OCI-M1 (cell line): ENCODE data around the gene FAM8A1.
"Not testable (repeated sequence)": the region's sequence is repeated elsewhere in the genome, so short reads cannot be mapped to it uniquely, and the experiment has no call there.

Experiments used
- DNase-seq: peaks from one replicate; lab custom pipeline; 2025; lab: John Stamatoyannopoulos, UW

FAM8A1 gene, protein sequence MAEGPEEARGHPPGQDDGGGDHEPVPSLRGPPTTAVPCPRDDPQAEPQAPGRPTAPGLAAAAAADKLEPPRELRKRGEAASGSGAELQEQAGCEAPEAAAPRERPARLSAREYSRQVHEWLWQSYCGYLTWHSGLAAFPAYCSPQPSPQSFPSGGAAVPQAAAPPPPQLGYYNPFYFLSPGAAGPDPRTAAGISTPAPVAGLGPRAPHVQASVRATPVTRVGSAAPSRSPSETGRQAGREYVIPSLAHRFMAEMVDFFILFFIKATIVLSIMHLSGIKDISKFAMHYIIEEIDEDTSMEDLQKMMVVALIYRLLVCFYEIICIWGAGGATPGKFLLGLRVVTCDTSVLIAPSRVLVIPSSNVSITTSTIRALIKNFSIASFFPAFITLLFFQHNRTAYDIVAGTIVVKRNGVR

DNA sequence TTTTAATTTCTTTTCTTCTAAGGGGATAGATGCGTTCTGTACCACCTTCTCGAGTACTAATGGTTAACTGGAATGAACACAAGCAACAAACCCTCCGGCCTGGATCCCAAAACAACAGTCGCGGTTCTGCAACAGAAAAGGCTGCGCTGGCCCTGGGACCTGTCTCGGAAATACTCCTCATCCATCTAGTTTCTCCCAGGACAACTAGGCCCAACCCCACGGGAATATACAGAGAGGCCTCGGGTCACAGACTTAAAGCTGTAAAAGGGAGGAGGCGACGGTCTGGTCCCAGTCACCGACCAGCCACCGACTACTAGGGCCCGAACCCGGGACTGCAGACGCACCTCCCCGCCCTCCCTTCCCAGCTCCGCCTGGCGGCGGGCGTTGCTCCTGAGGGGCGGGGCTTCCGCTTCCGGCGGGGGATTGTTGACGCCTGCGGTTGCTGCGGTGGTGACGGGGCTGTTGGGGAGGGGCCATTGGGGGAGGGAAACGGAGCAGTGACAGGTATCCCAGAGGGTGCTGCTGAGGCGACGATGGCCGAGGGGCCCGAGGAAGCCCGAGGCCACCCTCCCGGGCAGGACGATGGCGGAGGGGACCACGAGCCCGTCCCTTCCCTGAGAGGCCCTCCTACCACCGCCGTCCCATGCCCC, at the start of gene FAM8A1:
Gene FAM8A1 (plus strand): TSS at position 426 of the 650 bp plus-strand sequence. CDS start 108 bp downstream, at position 534.
- DNase-seq = peak; percentile 98

DNA sequence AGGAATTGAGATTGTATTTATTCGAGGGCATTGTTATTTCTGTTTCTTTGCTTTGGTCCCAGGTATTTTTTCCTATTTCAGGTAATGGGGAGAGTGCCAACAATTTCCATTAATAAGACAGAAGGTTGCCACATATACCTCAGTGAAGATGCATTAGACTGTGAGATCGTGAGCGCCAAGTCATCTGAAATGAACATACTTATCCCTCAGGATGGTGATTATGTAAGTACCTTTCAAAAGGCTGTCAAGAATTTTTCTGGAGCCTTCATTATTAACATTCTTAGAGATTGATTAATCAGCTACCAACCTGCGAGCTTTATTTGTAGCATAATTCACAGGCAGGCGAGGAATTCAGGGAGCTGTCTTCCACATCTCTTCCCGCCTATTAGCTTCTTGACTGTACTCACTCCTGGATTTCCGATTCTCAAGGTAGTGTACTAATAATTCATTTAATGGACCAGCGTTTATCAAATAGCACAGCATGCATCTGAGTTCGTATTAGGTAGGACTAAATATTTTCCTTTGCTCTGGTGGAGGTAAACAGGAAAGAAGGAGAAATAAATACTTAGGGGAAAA, 48.6 kb upstream of the FAM8A1 start:
- DNase-seq = no peak

DNA sequence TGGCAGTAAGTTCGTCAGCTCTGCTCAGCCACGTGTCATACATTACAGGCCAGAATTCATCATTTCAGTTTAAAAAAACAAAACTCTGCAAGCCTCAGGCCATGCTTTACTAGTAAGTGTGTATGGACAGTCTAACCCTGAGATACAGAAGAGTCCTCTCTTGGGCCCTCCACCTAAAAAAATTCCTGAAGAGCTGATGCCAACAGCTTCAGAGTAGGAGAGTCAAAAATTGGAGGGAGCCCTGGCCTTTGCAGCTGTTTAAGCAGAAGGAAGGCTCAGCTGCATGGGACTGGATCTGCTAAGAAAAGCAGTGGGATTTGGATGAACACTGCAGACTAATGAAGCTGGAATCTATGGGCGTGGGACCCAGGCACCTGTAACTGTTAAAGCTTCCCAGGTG, 47.2 kb upstream of the FAM8A1 start:
- DNase-seq = no peak

DNA sequence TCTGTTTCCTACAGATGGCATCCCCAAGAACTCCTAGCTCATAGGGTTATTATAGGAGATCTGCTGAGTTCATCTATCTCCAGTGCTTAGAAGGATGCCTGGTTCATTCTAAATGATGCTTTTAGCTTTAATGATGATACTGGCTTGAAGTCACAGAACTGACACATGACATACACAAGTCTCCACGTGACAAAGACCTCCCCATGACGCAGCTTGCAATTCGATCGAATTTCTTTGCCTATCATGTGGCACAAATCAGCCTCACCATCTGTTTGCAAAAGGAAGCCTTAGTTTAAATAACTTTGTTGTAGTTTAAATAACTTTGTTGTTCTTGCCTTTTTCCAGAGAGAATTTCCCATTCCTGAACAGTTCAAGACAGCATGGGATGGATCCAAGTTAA, 44.1 kb upstream of the FAM8A1 start:
- DNase-seq = no peak

DNA sequence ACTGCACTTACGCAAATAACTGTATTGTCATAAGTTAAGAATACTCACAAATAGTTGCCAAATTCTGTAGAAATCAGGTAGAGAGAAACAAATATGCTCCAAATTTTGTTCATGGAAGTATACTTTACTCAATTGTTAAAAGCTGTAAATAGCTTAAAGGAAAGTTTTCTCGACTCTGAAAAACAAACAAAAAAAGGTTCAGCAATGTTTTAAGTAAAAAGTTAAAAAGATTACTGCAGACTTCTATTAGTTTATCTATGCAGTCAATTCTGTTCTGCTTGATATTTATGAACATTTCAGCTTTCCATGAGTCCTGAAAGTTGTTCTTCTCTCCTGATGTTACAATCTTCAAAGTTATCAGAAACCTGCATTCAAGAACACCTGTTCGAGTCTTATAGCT, 37.5 kb upstream of the FAM8A1 start:
- no peak for DNase-seq

DNA sequence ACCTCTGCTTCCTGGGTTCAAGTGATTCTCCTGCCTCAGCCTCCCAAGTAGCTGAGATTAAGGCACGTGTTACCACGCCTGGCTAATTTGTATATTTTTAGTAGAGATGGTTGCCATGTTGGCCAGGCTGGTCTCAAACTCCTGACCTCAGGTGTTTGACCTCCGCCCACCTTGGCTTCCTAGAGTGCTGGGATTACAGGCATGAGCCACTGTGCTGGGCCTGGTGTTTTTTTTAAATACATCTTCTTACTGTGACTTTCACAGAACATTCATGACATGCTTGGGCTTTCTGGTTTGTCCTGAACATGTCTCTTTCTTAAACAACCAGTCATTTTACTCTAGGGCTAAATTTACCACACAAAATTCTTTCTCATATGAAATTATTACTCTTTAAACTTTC, 34.7 kb upstream of the FAM8A1 start:
- DNase-seq = no peak

DNA sequence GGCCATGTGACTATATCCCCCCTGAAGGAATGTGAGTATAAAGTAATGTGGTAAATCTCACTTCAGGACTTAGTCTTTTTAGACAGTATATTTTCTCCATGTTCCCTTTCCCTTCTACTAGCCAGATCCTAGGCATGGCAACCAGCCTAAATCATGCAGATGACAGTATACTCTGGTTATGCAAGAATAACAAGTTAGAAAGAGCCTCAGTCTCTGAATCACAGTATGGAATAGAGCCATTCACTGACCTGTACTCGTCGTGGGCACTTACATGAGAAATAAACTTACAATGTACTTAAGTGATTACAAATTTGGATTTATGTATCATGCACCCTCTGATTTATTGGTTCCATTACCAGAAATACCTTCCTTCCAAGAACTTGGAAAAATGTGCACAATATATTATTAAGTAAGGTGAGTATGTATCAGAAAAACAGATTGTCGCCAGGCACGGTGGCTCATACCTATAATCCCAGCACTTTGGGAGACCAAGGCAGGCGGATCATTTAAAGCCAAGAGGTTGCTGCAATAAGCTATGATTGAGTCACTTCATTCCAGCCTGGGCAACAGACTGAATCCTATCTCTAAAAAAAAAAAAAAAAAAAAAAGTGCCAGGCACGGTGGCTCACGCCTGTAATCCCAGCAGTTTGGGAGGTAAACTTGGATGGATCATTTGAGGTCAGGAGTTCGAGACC, 25.1 kb upstream of the FAM8A1 start:
- DNase-seq = no peak

DNA sequence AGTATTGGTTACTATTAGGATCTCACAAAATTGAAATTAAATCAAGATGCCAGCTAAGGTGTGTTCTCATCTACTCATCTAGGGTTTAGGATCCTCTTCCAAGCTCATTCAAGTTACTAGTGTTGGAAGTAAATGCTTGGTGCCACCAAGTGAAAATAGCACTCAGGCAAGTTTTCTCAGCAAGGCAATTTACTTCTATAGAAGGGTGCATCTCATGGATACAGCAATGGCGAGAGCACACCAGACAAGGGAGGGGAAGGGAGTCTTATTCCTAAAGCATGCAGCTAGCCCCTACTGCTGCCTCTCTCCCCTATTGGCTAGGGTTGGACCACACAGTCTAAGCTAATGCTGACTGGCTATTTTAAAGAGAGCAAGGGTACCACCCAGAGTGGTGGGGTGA, 23.0 kb upstream of the FAM8A1 start:
- no peak for DNase-seq

DNA sequence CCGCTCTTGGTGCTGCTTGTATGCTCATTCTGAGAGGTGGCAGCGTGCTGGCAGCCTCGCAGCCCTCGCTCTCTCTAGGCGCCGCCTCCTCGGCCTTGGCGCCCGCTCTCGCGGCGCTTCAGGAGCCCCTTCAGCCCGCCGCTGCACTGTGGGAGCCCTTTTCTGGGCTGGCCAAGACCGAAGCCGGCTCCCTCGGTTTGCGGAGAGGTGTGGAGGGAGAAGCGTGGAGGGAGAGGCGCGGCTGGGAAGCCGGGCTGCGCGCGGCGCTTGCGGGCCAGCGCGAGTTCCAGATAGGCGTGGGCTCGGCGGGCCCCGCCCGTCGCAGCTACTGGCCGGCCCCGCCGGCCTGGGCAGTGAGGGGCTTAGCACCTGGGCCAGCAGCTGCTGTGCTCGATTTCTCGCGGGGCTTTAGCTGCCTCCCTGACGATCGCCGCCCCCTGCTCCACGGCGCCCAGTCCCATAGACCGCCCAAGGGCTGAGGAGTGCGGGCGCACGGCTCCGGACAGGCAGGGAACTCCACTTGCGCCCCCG, 19.5 kb upstream of the FAM8A1 start:
- DNase-seq = no peak

DNA sequence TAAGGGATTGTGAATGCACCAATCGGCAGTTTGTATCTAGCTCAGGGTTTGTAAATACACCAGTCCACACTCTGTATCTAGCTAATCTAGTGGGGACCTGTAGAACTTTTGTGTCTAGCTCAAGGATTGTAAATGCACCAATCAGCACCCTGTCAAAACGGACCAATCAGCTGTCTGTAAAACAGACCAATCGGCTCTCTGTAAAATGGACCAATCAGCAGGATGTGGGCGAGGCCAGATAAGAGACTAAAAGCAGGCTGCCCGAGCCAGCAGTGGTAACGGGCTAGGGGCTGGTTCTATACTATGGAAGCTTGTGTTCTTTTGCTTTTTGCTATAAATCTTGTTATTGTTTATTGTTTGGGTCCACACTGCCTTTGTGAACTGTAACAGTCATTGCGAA, 18.8 kb upstream of the FAM8A1 start:
- DNase-seq = not testable (repeated sequence)

DNA sequence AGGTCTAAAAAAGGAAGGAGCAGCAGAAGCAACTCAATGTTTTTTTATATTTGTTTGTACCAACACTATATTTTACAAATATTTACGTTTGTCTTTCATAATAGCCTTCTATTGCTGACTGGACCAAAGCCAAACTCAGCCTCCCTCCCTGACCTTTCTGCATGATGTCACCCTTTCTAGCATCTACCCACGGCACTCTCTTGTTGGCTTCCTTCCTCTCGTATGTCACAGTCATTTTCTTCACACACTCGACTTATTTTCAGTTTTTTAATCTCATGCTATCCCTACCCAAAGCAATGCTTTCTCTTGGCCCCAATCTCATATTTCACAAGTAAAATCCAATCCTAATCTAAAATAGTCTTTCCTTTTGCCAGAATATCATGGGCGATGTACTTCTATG, 16.3 kb upstream of the FAM8A1 start:
- DNase-seq = no peak

DNA sequence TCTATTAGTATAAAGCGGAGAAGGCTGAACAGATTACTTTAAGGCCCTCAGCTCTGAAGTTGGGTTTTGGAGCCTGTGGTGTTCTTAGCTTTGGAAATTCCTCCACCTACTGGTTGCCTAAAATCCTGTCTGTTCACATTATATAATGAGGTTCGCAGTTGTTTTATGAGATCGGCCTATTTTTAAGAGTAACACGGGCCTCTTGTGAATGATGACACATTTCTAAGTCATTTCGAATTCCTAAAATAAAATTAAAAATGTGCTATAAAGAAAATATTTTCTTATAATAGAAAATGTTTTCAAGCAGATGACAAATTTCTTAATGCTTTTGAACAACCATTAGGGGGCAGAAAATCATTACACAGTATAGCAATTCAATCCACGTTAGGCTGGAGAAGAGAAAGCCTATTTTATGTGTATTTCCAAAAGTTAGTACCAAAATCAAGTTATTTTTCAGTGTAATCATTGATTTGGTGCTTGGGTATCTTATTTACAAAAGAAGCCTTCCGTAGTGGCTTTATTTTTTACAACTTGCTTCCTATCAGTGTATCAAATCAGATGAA, 15.8 kb upstream of the FAM8A1 start:
- peak; percentile 88 for DNase-seq

DNA sequence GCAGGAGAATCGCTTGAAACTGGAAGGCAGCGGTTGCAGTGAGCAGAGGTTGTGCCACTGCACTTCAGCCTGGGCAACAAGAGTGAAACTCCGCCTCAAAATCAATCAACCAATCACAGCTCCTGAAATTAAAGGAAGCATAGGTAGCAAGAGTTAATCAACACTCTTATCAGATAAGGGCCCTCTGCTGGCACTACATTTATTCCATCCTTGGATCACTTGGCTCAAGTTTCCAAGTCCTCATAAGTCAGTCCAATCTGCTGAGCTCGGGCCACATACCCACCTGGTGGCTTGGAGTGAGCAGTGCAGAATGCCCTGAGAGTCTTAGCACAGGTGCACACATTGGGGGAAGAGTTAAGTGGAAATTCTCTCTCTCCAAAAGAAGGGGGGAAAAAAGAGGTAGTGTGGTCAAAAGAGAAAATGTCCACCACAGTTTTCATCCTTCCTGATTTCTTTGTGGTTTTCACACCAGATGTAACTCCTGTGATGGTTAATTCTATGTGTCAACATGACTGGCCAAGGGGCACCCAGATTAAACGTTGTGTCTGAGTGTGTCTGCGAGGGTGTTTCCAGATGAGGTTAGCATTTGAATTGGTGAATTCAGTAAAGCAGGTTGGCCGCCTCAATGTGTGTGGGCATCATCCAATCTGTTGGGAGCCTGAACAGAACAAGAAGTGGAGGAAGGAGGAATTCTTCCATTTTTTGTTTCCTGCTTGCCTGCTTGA, 14.2 kb upstream of the FAM8A1 start:
- DNase-seq = peak; percentile 46

DNA sequence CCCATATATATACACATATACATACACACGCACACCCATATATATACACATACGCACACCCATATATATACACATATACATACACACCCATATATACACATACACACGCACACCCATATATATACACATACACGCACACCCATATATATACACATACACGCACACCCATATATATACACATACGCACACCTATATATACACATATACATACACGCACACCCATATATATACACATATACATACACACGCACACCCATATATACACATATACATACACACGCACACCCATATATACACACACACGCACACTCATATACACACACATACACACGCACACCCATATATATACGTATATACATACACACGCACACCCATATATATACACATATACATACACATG, 13.5 kb upstream of the FAM8A1 start:
- not testable (repeated sequence) for DNase-seq

DNA sequence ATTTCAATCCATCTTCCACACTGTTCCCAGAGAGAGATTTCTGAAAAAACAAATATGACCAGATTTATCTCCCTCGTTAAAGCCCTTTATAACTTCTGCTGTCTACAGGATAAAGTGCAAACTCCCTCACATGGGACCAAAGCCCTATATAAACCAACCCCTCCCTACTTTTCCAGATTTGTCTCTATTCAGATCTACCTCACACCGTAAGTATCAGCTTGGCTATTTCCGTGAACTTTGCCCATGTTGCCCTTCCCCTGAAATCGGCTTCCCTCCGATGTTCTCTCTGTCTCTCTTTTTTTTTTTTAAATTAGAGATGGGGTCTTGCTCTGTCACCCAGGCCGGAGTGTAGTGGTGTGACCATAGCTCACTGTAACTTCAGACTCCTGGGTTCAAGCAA, 12.1 kb upstream of the FAM8A1 start:
- DNase-seq = no peak

DNA sequence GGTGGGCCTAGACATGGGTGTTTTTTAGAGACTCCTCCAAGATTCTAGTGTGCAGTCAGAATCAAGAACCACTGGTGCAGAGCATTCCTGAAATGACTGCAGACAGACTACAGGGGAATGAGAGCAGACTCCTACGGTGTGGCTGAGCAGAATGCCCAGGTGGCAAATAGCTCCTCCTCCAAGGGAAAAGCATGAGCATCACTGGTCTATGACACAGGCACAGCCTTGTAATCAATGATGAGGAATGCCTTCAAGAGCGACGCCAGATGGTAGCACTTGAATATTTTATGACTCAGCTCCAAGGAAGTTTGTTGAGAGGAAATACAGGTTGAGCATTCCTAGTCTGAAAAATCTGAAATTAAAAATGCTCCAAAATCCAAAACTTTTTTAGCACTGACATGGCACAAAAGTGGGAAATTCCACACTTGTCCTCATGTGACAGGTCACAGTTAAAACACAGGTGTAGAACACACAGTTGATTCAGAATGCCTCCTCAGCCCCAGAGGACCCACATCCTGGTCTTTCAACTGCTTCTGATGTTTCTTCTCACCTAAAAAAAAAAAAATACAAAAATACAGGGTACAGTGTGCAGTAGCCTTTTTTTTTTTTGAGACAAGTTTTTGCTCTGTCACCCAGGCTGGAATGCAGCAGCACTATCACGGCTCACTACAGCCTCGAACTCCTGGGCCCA, 10.6 kb upstream of the FAM8A1 start:
- DNase-seq = no peak

DNA sequence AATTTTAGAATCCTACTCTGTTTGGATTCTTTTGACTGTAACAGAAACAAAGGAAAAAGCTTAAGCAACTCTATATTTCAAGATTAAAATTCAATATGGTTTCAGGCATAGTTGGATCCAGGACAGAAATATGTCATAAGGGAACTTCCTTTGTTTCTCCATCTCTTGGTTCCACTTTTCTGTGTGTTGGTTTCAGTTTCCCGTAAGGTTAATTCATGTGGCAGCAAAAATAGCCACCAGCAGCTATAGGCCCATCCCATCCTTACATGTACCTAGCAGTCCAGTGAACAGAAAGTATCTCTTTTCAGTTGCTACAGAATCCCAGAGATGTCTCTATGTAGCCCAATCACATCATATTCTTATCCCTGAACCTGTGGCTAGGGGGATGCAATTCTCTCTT, 8.8 kb upstream of the FAM8A1 start:
- no peak for DNase-seq

DNA sequence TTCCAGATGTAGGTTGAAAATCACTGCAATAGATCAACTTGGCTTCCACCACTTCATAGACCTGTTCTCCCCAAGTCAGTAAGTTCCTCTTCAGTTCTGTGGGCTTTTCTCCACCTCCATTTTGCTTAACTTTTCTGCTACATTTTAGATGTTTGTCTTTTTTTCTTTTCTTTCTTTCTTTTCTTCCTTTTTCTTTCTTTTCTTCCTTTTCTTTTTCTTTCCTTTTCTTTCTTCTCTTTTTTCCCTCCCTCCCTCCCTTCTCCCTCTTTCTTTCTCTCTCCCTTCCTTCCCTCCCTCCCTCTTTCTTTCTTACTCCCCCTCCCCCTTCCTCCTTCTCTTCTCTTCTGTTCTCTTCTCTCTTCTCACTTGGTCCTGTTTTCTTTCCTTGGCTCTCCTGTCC, 6.9 kb upstream of the FAM8A1 start:
- no peak for DNase-seq

DNA sequence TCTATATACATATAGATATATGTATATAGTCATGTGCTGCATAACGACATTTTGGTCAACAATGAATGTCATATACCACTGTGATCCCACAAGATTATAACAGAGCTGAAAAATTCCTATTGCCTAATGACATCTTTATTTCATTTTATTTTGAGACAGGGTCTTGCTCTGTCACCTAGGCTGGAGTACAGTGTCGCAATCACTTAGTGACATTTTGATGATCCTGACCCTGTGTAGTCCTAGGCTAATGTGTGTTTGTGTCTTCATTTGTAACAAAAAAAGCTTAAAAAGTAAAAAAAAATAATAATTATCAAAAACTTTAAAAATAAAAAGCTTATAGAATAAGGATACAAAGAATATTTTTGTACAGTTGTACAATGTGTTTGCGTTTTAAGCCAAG, 4.0 kb upstream of the FAM8A1 start:
- DNase-seq = no peak

DNA sequence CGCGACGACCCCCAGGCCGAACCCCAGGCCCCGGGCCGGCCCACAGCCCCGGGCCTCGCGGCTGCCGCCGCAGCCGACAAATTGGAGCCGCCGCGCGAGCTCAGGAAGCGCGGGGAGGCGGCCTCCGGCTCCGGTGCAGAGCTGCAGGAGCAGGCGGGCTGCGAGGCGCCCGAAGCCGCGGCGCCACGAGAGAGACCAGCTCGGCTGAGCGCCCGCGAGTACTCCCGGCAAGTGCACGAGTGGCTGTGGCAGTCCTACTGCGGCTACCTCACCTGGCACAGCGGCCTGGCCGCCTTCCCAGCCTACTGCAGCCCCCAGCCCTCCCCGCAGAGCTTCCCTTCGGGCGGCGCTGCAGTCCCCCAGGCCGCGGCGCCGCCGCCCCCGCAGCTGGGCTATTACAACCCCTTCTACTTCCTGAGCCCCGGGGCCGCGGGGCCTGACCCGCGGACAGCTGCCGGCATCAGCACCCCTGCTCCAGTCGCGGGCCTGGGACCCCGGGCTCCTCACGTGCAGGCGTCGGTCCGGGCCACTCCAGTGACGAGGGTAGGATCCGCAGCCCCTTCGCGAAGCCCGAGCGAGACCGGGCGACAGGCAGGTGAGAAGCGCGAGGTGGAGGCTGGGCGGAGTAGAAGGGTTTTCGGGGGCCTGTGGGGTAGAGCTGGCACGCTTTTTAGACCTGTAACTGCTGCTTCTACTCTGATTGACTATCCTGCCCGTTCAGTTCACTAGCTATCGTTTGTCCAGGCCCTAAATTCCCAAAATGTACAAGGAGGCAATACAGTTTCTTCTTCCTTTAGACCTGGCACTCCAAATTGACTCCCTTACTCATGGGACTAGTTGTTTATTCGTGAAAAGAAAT, 654 bp downstream of the FAM8A1 start:
- DNase-seq = peak; percentile 70
